Upper lobe of left lung (tissue), 4 donors: Measurements from ENCODE around the gene ARHGAP19.

ENCODE experiments used
- CTCF ChIP-seq, 6 experiments: fragments of 450-650 bp in 4 of 6; fragments of 200-600 bp in 2 of 6; sonication (generic) in 2 of 6; IDR thresholded peaks; one replicate each; pipeline ENCODE4 v1.5.1; 2016 to 2019; ENCODE audit warnings: antibody characterized with exemption in 6 of 6
- POLR2A ChIP-seq, 4 donors: fragments of 450-650 bp; IDR thresholded peaks; one replicate each; pipeline ENCODE4 v1.5.1; 2016 to 2017; ENCODE audit warnings: antibody characterized with exemption in 4 of 4, mild to moderate bottlenecking in 2 of 4
- POLR2AphosphoS5 ChIP-seq, 2 donors: sonication (generic); formaldehyde crosslinking; IDR thresholded peaks; one replicate each; pipeline ENCODE4 v1.5.1; 2017; ENCODE audit warnings: antibody characterized with exemption in 2 of 2

DNA sequence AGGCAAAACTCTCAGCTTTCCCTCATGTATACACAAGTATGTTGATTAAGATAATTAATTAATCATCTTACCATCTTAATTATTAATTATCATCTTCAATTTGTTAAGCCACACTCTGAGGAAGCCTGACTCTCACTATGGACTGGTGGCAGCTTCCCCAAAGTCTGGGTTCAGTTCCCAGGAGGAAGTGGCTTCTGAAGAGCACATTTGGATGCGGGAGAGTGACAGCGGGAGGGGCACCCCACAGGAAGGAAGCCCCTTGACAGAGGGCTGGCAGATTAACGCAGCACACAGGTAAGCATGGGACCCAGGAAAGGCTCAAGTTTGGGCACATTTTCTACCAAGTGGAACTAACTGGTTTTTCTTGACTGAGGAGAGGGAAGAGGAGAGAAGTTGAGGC lies 93.3 kb downstream of the ARHGAP19 start:
- TF ChIP-seq CTCF (IDR thresholded peaks at IDR 0.05) (no peak), POLR2AphosphoS5 (IDR thresholded peaks at IDR 0.05) (no peak), POLR2A (IDR thresholded peaks at IDR 0.05) (no peak)
